Lower leg skin (tissue), 4 donors: ENCODE data around the gene HARS2. TPM values are rescaled to one million over a fixed set of nuclear protein-coding genes. Genes with fewer than 3 reads are reported as not detected.

Experiments
- DNase-seq, 2 donors: peaks; one replicate each; pipeline ENCODE4 v3.0.0-alpha.2; 2019; ENCODE audit warnings: low spot score in 2 of 2
- H3K4me3 ChIP-seq: fragments of 200-600 bp; sonication (generic); 2 replicates; pipeline ENCODE4 v1.5.1; 2017; ENCODE audit warnings: mild to moderate bottlenecking, low read depth; ENCODE audit not compliant: poor library complexity, severe bottlenecking
- POLR2A ChIP-seq, 2 donors: fragments of 450-650 bp; IDR thresholded peaks; one replicate each; pipeline ENCODE4 v1.6.1; 2016 to 2017; ENCODE audit warnings: antibody characterized with exemption in 2 of 2, mild to moderate bottlenecking in 1 of 2, moderate library complexity in 1 of 2
- WGBS, 2 donors: methylation state at CpG; one replicate each; pipeline ENCODE4 v1.1.5; 2018; 5-methylcytosine and 5-hydroxymethylcytosine counted together
- intact Hi-C: fragments of 100-400 bp; cut with DNase I; formaldehyde crosslinking; loops from one replicate; pipeline ENCODE4 v1.15.0; 2023; ENCODE audit warnings: low total_unique reads
- total RNA-seq, 4 donors: library from RNA; depleted of rRNA; stranded (reverse); fragments of >200 nt; gene quantifications; one replicate each; pipeline ENCODE4 v1.1.0, GENCODE V29; 2016
- TF ChIP-seq, protein P1 (sequence below), 3 donors: fragments of 450-650 bp; IDR thresholded peaks; one replicate each; pipeline ENCODE4 v1.5.1; 2016; ENCODE audit warnings: antibody characterized with exemption in 3 of 3, mild to moderate bottlenecking in 3 of 3, moderate library complexity in 2 of 3

HARS2 gene
- total RNA-seq, 4 donors from 2014 or later, result 17.4 to 37.2 (median 31.8) TPM

DNA sequence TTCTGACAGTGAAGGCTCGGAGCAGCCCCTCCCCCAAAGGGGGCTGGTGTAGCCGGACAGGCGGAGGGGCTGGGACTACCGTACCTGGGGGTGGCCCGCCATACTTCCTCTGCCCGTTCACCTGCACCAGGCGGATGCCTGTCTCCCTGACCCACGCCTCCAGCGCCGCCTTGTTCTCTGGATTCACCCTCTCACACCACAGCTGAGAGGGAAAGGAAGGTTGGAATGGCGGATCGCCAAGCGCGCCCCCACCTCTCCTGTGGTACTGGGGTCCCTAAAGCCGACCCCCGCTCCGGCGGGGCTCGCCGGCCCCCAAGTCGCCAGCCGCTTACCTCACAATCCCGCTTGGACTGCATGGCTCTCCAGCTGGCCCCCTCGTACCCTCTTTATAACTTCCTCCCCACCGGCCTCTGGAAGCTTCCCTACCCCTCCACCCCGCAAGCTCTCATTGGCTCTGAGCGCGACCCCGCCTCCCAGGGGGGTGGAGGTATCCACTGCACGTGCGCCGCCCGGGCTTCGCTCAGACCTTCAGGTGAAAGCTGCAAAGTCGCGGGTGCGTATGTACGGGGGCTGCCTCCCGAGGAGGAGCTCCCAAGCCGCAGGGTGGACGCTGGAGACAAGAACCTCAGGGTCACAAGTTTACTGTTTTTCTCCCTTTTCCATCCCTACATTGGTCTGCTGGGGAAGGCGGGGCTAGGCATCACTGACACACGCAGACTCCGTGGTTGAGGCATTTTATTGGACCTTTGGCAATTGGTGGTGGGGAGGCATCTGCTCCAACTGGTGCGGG, 17.9 kb upstream of the HARS2 start, which contains the start of gene DND1:
DND1 (minus strand) TSS at position 390 of the 790 bp plus-strand sequence; CDS start at position 356, 34 bp downstream.
- intact Hi-C loops, result no loop called here
- 90 to 91% methylated on average over 44 to 45 of the region's 45 CpGs for WGBS, 2 donors
- TF ChIP-seq POLR2A (IDR thresholded peaks at IDR 0.05), result no peak
- TF ChIP-seq, protein P1, sequence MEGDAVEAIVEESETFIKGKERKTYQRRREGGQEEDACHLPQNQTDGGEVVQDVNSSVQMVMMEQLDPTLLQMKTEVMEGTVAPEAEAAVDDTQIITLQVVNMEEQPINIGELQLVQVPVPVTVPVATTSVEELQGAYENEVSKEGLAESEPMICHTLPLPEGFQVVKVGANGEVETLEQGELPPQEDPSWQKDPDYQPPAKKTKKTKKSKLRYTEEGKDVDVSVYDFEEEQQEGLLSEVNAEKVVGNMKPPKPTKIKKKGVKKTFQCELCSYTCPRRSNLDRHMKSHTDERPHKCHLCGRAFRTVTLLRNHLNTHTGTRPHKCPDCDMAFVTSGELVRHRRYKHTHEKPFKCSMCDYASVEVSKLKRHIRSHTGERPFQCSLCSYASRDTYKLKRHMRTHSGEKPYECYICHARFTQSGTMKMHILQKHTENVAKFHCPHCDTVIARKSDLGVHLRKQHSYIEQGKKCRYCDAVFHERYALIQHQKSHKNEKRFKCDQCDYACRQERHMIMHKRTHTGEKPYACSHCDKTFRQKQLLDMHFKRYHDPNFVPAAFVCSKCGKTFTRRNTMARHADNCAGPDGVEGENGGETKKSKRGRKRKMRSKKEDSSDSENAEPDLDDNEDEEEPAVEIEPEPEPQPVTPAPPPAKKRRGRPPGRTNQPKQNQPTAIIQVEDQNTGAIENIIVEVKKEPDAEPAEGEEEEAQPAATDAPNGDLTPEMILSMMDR (IDR thresholded peaks at IDR 0.05), result no peak

GRCh38 chr5:140674211-140674610, 17.0 kb upstream of the HARS2 start:
- intact Hi-C loops, result no loop called here
- no peak for DNase-seq
- TF ChIP-seq, protein P1 (IDR thresholded peaks at IDR 0.05), result no peak
- no peak for TF ChIP-seq POLR2A (IDR thresholded peaks at IDR 0.05)
- no peak overlapping the region for H3K4me3 ChIP-seq
- 78 to 87% methylated on average over 2 of the region's 2 CpGs for WGBS, 2 donors

More for the DNA sequence above, 17.9 kb upstream of the HARS2 start, which contains the start of gene DND1:
- no peak within 1 kb of the TSS for H3K4me3 ChIP-seq
- no peak for DNase-seq

DNA sequence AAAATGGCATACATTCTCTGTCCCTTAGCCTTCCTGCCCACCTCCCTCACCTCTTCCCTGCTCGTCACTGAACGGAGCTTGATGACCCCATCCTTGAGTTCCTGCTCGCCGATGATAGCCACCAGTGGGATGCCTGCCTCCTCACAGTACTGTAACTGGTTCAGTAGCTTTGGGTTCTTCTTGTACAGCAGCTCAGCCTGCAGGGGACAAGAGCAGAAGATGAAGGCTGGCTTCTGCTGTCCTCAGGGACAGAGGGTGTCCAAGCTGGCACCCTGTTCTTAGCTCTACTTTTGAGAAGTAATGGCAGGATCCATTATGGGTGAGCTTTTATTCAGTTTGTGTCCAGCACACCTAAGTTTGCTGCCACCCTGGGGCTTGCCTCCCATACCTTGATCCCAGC, 16.6 kb upstream of the HARS2 start:
- H3K4me3 ChIP-seq, result no peak overlapping the region
- WGBS, 2 donors, result 90 to 97% methylated on average over 4 of the region's 4 CpGs
- TF ChIP-seq POLR2A (IDR thresholded peaks at IDR 0.05), result no peak
- TF ChIP-seq, protein P1 (IDR thresholded peaks at IDR 0.05), result no peak
- intact Hi-C loops, result no loop called here
- no peak for DNase-seq

GRCh38 chr5:140677947-140678346, 13.3 kb upstream of the HARS2 start:
- WGBS, 2 donors, result 96 to 100% methylated on average over 3 of the region's 3 CpGs

DNA sequence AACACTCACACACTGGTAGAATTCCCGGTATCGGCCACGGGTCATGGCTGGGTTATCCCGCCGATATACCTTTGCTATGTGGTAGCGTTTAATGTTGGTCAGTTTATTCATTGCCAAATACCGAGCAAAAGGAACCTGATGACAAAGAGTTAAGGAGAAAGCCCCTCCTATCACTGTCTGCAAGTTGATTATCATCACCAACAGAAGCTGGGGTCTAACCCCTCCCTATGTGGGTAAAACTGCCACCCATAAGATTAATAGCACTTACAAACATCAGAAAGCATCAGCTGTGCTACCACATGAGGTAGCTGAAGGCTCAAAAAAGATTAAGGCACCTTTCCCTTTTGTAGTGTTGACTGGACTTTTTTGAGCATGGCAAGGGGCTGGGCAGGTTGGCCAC, 12.3 kb upstream of the HARS2 start:
- no peak overlapping the region for H3K4me3 ChIP-seq
- WGBS, 2 donors, result 94 to 98% methylated on average over 7 of the region's 7 CpGs
- intact Hi-C loops, result no loop called here
- no peak for TF ChIP-seq POLR2A (IDR thresholded peaks at IDR 0.05)
- TF ChIP-seq, protein P1 (IDR thresholded peaks at IDR 0.05), result no peak
- no peak for DNase-seq

More at GRCh38 chr5:140677947-140678346, 13.3 kb upstream of the HARS2 start:
- TF ChIP-seq, protein P1 (IDR thresholded peaks at IDR 0.05), result no peak
- no peak for TF ChIP-seq POLR2A (IDR thresholded peaks at IDR 0.05)
- no peak for DNase-seq
- no peak overlapping the region for H3K4me3 ChIP-seq
- intact Hi-C loops, result no loop called here
